Thoracic aorta (tissue), 2 donors: ENCODE measurements around the gene FAM186B. TPM values are rescaled to one million over a fixed set of nuclear protein-coding genes. Genes with fewer than 3 reads are reported as not detected.

Source experiments
- ATAC-seq: fragments of 150-250 bp; one replicate; pipeline ENCODE4 v1.8.0; 2017; ENCODE audit warnings: low read depth; ENCODE audit not compliant: insufficient number of reproducible peaks, low FRiP score
- DNase-seq: peaks from one replicate; pipeline ENCODE4 v3.0.0-alpha.2; 2020; ENCODE audit warnings: low spot score
- H3K27ac ChIP-seq, 2 donors: fragments of 200-600 bp; sonication (generic); 1 replicate in 1 of 2; 2 replicates in 1 of 2; pipeline ENCODE4 v1.5.1; 2016; ENCODE audit warnings: mild to moderate bottlenecking in 2 of 2, moderate library complexity in 2 of 2
- H3K27me3 ChIP-seq: fragments of 200-600 bp; sonication (generic); replicated peaks from 2 replicates; pipeline ENCODE4 v1.6.0; 2016; ENCODE audit warnings: mild to moderate bottlenecking; ENCODE audit not compliant: insufficient read depth
- H3K36me3 ChIP-seq: fragments of 200-600 bp; sonication (generic); one replicate; pipeline ENCODE4 v1.5.1; 2016
- H3K4me1 ChIP-seq, 2 donors: fragments of 200-600 bp; sonication (generic); 1 replicate in 1 of 2; 2 replicates in 1 of 2; pipeline versions ENCODE4 v1.5.1 to v1.6.0; 2016; ENCODE audit warnings: low read depth in 2 of 2, mild to moderate bottlenecking in 1 of 2; ENCODE audit not compliant: control insufficient read depth in 1 of 2
- H3K4me3 ChIP-seq: fragments of 200-600 bp; sonication (generic); 2 replicates; pipeline ENCODE4 v1.5.1; 2016; ENCODE audit warnings: mild to moderate bottlenecking
- H3K9me3 ChIP-seq: fragments of 200-600 bp; sonication (generic); 2 replicates; pipeline ENCODE4 v1.5.1; 2016
- CTCF ChIP-seq: fragments of 200-600 bp; sonication (generic); IDR thresholded peaks from one replicate; pipeline ENCODE4 v1.5.1; 2019; ENCODE audit warnings: antibody characterized with exemption
- total RNA-seq, 2 donors: library from RNA; depleted of rRNA; stranded (reverse); fragments of >200 nt; gene quantifications; one replicate each; pipeline versions ENCODE4 v1.1.0 to v1.2.3, GENCODE V29; 2016

The FAM186B gene
- total RNA-seq, 2 donors from 2014 or later = 0.42 to 0.54 TPM

GRCh38 chr12:49603721-49604120 is 1.7 kb downstream of the FAM186B start:
- no peaks in the 10 kb centered on the region for H3K27me3 ChIP-seq
- no peak for TF ChIP-seq CTCF
- no peaks in the 10 kb centered on the region for H3K9me3 ChIP-seq
- no peak for DNase-seq
- no peak overlapping the region for H3K4me3 ChIP-seq
- H3K4me1 ChIP-seq = peaks cover 0 to 6% of the 10 kb centered on the region in 2 donors
- no peaks in the 10 kb centered on the region for H3K36me3 ChIP-seq
- no peak overlapping the region for H3K27ac ChIP-seq
- no peak for ATAC-seq

GRCh38 chr12:49599961-49600360 is 5.5 kb downstream of the FAM186B start:
- Histone ChIP-seq H3K9me3 (no peaks in the 10 kb centered on the region), H3K27me3 (no peaks in the 10 kb centered on the region), H3K36me3 (no peaks in the 10 kb centered on the region), H3K27ac (no peak overlapping the region), H3K4me3 (no peak overlapping the region), H3K4me1 (no peaks in the 10 kb centered on the region)
- ATAC-seq (no peak), DNase-seq (no peak)
- no peak for TF ChIP-seq CTCF

GRCh38 chr12:49598527-49598926 is 6.9 kb downstream of the FAM186B start:
- Histone ChIP-seq H3K4me3 (no peak overlapping the region), H3K27me3 (no peaks in the 10 kb centered on the region), H3K9me3 (no peaks in the 10 kb centered on the region), H3K4me1 (no peaks in the 10 kb centered on the region), H3K36me3 (no peaks in the 10 kb centered on the region), H3K27ac (no peak overlapping the region)
- DNase-seq (no peak), ATAC-seq (no peak)
- no peak for TF ChIP-seq CTCF

GRCh38 chr12:49588721-49589516 is 16.5 kb downstream of the FAM186B start:
- DNase-seq = no peak
- Histone ChIP-seq H3K36me3 (no peaks in the 10 kb centered on the region), H3K27ac (no peak overlapping the region), H3K9me3 (no peaks in the 10 kb centered on the region), H3K27me3 (no peaks in the 10 kb centered on the region), H3K4me3 (no peak overlapping the region), H3K4me1 (no peaks in the 10 kb centered on the region)
- TF ChIP-seq CTCF = no peak
- ATAC-seq = no peak

GRCh38 chr12:49588281-49588680 is 17.2 kb downstream of the FAM186B start:
- no peaks in the 10 kb centered on the region for H3K4me1 ChIP-seq
- H3K9me3 ChIP-seq = no peaks in the 10 kb centered on the region
- no peak overlapping the region for H3K4me3 ChIP-seq
- no peak for TF ChIP-seq CTCF
- DNase-seq = no peak
- H3K36me3 ChIP-seq = no peaks in the 10 kb centered on the region
- no peaks in the 10 kb centered on the region for H3K27me3 ChIP-seq
- ATAC-seq = no peak
- H3K27ac ChIP-seq = no peak overlapping the region
